Measurements from ENCODE around the gene FRAS1.
"Not testable (repeated sequence)": the region's sequence is repeated elsewhere in the genome, so short reads cannot be mapped to it uniquely, and the experiment has no call there.

Gene FRAS1

GRCh38 chr4:78222575-78223186 is 165.6 kb downstream of the FRAS1 start:
- no peak for DNase-seq

- DNase-seq = no peak
These were observed 168.1 kb downstream of the FRAS1 start for GRCh38 chr4:78225236-78225635.

GRCh38 chr4:78226279-78226678 is 169.2 kb downstream of the FRAS1 start:
- DNase-seq = no peak

GRCh38 chr4:78227411-78228057 is 170.4 kb downstream of the FRAS1 start:
- DNase-seq = no peak

GRCh38 chr4:78235800-78236199 is 178.7 kb downstream of the FRAS1 start:
- no peak for DNase-seq

GRCh38 chr4:78237360-78237759 is 180.2 kb downstream of the FRAS1 start:
- DNase-seq = no peak

GRCh38 chr4:78242071-78242470 is 184.9 kb downstream of the FRAS1 start:
- DNase-seq = no peak

GRCh38 chr4:78244705-78245485 is 187.8 kb downstream of the FRAS1 start:
- DNase-seq = no peak

GRCh38 chr4:78247536-78248285 is 190.6 kb downstream of the FRAS1 start:
- DNase-seq = no peak

- DNase-seq = no peak
These were observed 193.4 kb downstream of the FRAS1 start for GRCh38 chr4:78250500-78250899.

GRCh38 chr4:78252773-78253172 is 195.7 kb downstream of the FRAS1 start:
- not testable (repeated sequence) for DNase-seq

GRCh38 chr4:78254893-78255292 is 197.8 kb downstream of the FRAS1 start:
- no peak for DNase-seq

- no peak for DNase-seq
These were observed 207.9 kb downstream of the FRAS1 start for GRCh38 chr4:78265006-78265405.

- DNase-seq = no peak
These were observed 210.7 kb downstream of the FRAS1 start for GRCh38 chr4:78267790-78268189.

GRCh38 chr4:78268597-78268996 is 211.5 kb downstream of the FRAS1 start:
- no peak for DNase-seq

GRCh38 chr4:78275450-78275849 is 218.3 kb downstream of the FRAS1 start:
- not testable (repeated sequence) for DNase-seq

GRCh38 chr4:78286281-78286680 is 229.2 kb downstream of the FRAS1 start:
- DNase-seq = no peak

- no peak for DNase-seq
These were observed 231.2 kb downstream of the FRAS1 start for GRCh38 chr4:78288327-78288726.

GRCh38 chr4:78291277-78291676 is 234.2 kb downstream of the FRAS1 start:
- DNase-seq = no peak

GRCh38 chr4:78292341-78292740 is 235.2 kb downstream of the FRAS1 start:
- DNase-seq = no peak

GRCh38 chr4:78292856-78293255 is 235.7 kb downstream of the FRAS1 start:
- DNase-seq = no peak

GRCh38 chr4:78293348-78293747 is 236.2 kb downstream of the FRAS1 start:
- DNase-seq = no peak

GRCh38 chr4:78293821-78294301 is 236.7 kb downstream of the FRAS1 start:
- DNase-seq = peak; percentile 46

All from kidney glomerular epithelial cell (primary cell).